ENCODE data around the gene RAB7A.

GRCh38 chr3:128823631-128824030 is 97.6 kb downstream of the RAB7A start:
- TF ChIP-seq, protein P1, sequence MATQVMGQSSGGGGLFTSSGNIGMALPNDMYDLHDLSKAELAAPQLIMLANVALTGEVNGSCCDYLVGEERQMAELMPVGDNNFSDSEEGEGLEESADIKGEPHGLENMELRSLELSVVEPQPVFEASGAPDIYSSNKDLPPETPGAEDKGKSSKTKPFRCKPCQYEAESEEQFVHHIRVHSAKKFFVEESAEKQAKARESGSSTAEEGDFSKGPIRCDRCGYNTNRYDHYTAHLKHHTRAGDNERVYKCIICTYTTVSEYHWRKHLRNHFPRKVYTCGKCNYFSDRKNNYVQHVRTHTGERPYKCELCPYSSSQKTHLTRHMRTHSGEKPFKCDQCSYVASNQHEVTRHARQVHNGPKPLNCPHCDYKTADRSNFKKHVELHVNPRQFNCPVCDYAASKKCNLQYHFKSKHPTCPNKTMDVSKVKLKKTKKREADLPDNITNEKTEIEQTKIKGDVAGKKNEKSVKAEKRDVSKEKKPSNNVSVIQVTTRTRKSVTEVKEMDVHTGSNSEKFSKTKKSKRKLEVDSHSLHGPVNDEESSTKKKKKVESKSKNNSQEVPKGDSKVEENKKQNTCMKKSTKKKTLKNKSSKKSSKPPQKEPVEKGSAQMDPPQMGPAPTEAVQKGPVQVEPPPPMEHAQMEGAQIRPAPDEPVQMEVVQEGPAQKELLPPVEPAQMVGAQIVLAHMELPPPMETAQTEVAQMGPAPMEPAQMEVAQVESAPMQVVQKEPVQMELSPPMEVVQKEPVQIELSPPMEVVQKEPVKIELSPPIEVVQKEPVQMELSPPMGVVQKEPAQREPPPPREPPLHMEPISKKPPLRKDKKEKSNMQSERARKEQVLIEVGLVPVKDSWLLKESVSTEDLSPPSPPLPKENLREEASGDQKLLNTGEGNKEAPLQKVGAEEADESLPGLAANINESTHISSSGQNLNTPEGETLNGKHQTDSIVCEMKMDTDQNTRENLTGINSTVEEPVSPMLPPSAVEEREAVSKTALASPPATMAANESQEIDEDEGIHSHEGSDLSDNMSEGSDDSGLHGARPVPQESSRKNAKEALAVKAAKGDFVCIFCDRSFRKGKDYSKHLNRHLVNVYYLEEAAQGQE (IDR thresholded peaks at IDR 0.05; ENCODE audit: borderline replicate concordance) = no peak
- no peak for TF ChIP-seq SMC3 (conservative IDR thresholded peaks at IDR 0.05; ENCODE audit: poor library complexity)
- TF ChIP-seq POLR2AphosphoS5 (IDR thresholded peaks at IDR 0.05) = no peak

Data from neural cell (in vitro differentiated cells).